Measurements from ENCODE around the gene MPND. TPM values are rescaled to one million over a fixed set of nuclear protein-coding genes. Genes with fewer than 3 reads are reported as not detected.
A peak's percentile ranks its signal among the peaks of the same experiment; 100 is the strongest.

Gene MPND, protein sequence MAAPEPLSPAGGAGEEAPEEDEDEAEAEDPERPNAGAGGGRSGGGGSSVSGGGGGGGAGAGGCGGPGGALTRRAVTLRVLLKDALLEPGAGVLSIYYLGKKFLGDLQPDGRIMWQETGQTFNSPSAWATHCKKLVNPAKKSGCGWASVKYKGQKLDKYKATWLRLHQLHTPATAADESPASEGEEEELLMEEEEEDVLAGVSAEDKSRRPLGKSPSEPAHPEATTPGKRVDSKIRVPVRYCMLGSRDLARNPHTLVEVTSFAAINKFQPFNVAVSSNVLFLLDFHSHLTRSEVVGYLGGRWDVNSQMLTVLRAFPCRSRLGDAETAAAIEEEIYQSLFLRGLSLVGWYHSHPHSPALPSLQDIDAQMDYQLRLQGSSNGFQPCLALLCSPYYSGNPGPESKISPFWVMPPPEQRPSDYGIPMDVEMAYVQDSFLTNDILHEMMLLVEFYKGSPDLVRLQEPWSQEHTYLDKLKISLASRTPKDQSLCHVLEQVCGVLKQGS
- polyA plus RNA-seq (2013, experiment 1 of 4) = 36.6 TPM
- polyA plus RNA-seq (2013, experiment 2 of 4) = 42.0 TPM
- polyA plus RNA-seq (2013, experiment 3 of 4) = 29.8 TPM
- polyA plus RNA-seq (2013, experiment 4 of 4) = 33.9 TPM

DNA sequence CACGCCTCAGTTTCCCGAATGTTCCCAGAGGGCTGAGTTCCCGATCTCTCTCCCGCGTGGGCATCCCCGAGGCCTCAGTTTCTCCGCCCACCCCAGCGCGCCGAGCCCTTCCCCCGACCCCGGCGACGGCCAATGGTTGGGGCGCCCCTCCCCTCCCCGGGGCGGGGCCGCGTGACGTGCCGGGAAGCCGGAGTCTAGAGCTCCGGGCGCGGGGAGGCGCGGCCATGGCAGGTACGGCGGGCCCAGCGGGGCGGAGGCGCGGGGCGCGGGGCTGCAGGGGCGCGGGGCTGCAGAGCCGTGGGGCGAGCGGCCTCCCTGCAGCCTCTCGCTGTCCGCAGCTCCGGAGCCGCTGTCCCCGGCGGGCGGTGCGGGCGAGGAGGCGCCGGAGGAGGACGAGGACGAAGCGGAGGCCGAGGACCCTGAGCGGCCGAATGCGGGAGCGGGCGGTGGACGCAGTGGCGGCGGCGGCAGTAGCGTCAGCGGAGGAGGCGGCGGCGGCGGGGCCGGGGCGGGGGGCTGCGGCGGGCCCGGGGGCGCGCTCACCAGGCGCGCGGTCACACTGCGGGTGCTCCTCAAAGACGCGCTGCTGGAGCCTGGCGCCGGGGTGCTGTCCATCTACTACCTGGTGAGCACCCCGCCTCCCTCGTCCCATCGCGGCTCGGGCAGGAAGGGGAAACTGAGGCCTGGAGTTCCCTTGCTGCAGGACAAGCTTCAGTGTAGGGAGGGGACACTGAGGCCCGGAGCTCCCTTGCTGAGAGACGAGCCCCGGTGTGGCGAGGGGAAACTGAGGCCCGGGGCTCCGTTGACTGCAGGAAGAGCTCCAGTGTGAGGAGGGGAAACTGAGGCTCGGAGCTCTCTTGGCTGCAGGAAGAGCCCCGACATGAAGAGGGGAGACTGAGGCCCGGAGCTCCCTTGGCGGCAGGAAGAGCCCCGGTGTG is at the start of gene MPND:
TSS of gene MPND (plus strand) at position 193 of the 938 bp plus-strand sequence. CDS start at position 225, 32 bp downstream.
- no peaks in the 10 kb centered on the region for H3K9me3 ChIP-seq (ENCODE audit: control insufficient read depth, low read length)
- H3K27ac ChIP-seq (ENCODE audit: insufficient read depth, low read depth, low read length, poor library complexity, severe bottlenecking) = peak within 1 kb of the TSS; percentile 98
- H3K36me3 ChIP-seq (ENCODE audit: control insufficient read depth, insufficient read depth, low read length) = peaks cover 12% of the 10 kb centered on the region
- H3K4me1 ChIP-seq (ENCODE audit: control insufficient read depth, insufficient read depth, low read length) = peaks cover 8% of the 10 kb centered on the region
- H3K4me3 ChIP-seq (ENCODE audit: insufficient read depth, low read depth, low read length) = peak within 1 kb of the TSS; percentile 75
- WGBS, 2 experiments = 7% methylated on average over 101 of the region's 101 CpGs
- no peaks in the 10 kb centered on the region for H3K27me3 ChIP-seq (ENCODE audit: control insufficient read depth, insufficient read depth, low read length, poor library complexity, severe bottlenecking)

DNA sequence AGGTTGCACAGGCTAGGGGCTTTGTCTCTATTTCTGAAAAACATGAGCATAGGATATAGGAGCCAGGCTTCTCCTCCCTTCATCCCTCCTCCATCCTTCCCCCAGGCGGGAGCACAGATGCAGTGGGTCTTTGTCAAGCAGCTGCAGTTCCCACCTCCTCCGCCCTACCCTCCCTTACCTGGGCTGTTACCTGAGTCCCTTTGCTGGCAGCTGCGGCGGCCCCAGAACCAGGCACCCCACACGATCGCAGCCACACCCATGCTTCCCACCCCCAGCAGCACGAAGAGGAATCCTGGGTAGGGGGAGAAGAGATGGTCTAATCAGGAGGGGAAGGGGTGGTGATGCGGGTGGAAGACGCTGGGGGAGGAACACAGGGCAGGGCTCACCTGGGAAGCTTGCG is 49.0 kb upstream of the MPND start:
- Histone ChIP-seq H3K4me1 (ENCODE audit: control insufficient read depth, insufficient read depth, low read length) (peaks cover 11% of the 10 kb centered on the region), H3K4me3 (ENCODE audit: insufficient read depth, low read depth, low read length) (no peak overlapping the region), H3K27me3 (ENCODE audit: control insufficient read depth, insufficient read depth, low read length, poor library complexity, severe bottlenecking) (no peaks in the 10 kb centered on the region), H3K27ac (ENCODE audit: insufficient read depth, low read depth, low read length, poor library complexity, severe bottlenecking) (no peak overlapping the region), H3K9me3 (ENCODE audit: control insufficient read depth, low read length) (no peaks in the 10 kb centered on the region), H3K36me3 (ENCODE audit: control insufficient read depth, insufficient read depth, low read length) (no peaks in the 10 kb centered on the region)
- 63 to 72% methylated on average over 10 of the region's 10 CpGs for WGBS, 2 experiments

DNA sequence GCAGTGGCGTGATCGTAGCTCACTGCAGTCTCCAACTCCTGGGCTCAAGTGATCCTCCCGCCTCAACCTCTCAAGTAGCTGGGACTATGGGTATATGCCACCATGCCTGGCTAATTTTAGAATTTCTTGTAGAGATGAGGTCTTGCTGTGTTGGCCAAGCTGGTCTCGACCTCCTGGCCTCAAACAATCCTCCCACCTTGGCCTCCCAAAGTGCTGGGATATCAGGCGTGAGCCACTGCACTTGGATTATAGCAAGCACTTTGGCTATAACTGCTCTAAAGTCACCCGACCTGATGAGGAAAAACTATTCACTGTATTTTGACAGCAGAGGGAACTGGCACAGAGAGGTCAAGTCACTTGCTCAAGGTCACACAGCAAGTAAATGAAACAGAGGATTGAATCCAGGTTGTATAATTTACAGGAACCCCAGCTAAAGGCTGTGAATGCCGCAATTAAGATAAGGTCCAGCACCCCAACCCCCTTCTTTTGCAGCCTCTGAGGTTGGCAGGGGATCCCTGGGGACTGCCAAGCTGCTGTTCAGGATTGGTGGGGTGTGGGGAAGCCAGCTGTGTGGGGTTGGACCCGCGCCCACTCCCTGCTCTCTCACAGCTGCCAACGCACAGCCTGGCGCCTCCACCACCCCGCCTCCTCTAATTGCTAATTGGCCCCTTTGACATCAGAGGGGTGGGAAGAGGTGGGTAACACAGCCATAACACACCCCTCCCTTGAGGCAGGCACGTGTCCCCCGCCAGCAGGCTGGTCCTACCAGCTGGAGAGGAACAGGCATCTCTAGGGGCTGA is 47.2 kb upstream of the MPND start:
- Histone ChIP-seq H3K36me3 (ENCODE audit: control insufficient read depth, insufficient read depth, low read length) (no peaks in the 10 kb centered on the region), H3K9me3 (ENCODE audit: control insufficient read depth, low read length) (no peaks in the 10 kb centered on the region), H3K27ac (ENCODE audit: insufficient read depth, low read depth, low read length, poor library complexity, severe bottlenecking) (no peak overlapping the region), H3K4me3 (ENCODE audit: insufficient read depth, low read depth, low read length) (no peak overlapping the region), H3K4me1 (ENCODE audit: control insufficient read depth, insufficient read depth, low read length) (peaks cover 6% of the 10 kb centered on the region), H3K27me3 (ENCODE audit: control insufficient read depth, insufficient read depth, low read length, poor library complexity, severe bottlenecking) (no peaks in the 10 kb centered on the region)
- 73 to 75% methylated on average over 14 of the region's 14 CpGs for WGBS, 2 experiments

- Histone ChIP-seq H3K4me1 (ENCODE audit: control insufficient read depth, insufficient read depth, low read length) (peaks cover 4% of the 10 kb centered on the region), H3K27ac (ENCODE audit: insufficient read depth, low read depth, low read length, poor library complexity, severe bottlenecking) (no peak overlapping the region), H3K27me3 (ENCODE audit: control insufficient read depth, insufficient read depth, low read length, poor library complexity, severe bottlenecking) (no peaks in the 10 kb centered on the region), H3K9me3 (ENCODE audit: control insufficient read depth, low read length) (no peaks in the 10 kb centered on the region), H3K4me3 (ENCODE audit: insufficient read depth, low read depth, low read length) (no peak overlapping the region), H3K36me3 (ENCODE audit: control insufficient read depth, insufficient read depth, low read length) (no peaks in the 10 kb centered on the region)
- WGBS, 2 experiments = 84 to 86% methylated on average over 27 of the region's 27 CpGs
Measured at GRCh38 chr19:4297901-4298809, 45.2 kb upstream of the MPND start.

DNA sequence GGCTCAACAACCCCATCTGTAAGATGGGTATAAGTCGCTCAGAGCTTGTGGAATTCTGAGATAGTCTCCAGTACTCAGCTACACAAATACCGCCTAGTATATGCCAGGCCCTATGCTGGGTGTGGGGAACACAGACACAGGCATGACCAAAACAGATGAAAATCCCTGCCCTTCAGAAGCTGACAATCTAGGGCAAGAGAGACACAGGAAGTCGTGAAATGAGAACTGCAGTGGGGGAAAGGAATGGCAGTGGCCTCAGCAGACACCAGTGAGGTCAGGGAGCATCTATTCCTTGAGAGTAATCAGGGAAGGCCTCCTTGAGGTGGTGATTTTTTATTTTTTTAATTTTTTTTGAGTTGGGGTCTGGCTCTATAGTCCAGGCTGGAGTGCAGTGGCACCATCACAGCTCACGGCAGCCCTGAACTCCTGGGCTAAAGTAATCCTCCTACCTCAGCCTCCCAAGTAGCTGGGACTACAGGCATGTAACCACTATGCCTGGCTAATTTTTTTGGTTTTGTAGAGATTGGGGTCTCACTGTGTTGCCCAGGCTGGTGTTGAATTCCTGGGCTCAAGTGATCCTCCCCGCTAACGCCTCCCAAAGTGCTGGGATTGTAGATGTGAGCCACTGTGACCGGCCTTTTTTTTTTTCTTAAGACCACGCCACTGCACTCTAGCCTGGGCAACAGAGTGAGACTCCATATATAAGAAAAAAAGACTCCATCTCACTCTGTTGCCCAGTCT is 44.4 kb upstream of the MPND start:
- H3K9me3 ChIP-seq (ENCODE audit: control insufficient read depth, low read length) = no peaks in the 10 kb centered on the region
- no peaks in the 10 kb centered on the region for H3K36me3 ChIP-seq (ENCODE audit: control insufficient read depth, insufficient read depth, low read length)
- no peak overlapping the region for H3K4me3 ChIP-seq (ENCODE audit: insufficient read depth, low read depth, low read length)
- no peak overlapping the region for H3K27ac ChIP-seq (ENCODE audit: insufficient read depth, low read depth, low read length, poor library complexity, severe bottlenecking)
- WGBS, 2 experiments = 87 to 89% methylated on average over 8 of the region's 8 CpGs
- no peaks in the 10 kb centered on the region for H3K27me3 ChIP-seq (ENCODE audit: control insufficient read depth, insufficient read depth, low read length, poor library complexity, severe bottlenecking)
- H3K4me1 ChIP-seq (ENCODE audit: control insufficient read depth, insufficient read depth, low read length) = peaks cover 4% of the 10 kb centered on the region

DNA sequence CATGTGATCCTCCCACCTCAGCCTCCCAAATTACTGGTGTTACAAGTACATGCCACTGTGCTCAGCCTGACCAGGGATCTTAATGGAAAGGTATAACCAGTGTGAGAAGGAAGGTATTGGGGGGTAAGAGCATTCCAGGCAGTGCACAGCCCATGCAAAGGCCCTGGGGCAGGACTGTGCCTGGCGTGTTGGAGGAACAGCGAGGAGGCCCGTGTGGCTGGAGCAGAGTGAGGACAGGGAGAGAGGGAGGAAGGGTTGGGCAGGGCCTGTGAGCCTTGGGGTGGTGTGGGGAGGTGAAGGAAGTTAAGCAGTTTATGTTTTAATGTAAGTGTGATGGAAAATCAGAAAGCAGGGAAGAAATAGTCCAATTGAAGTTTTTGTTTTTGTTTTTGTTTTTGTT is 42.8 kb upstream of the MPND start:
- WGBS, 2 experiments = 94 to 95% methylated on average over 3 of the region's 3 CpGs
- no peaks in the 10 kb centered on the region for H3K27me3 ChIP-seq (ENCODE audit: control insufficient read depth, insufficient read depth, low read length, poor library complexity, severe bottlenecking)

GRCh38 chr19:4301590-4302242 is 41.6 kb upstream of the MPND start:
- peaks cover 4% of the 10 kb centered on the region for H3K36me3 ChIP-seq (ENCODE audit: control insufficient read depth, insufficient read depth, low read length)
- no peak overlapping the region for H3K4me3 ChIP-seq (ENCODE audit: insufficient read depth, low read depth, low read length)
- H3K27ac ChIP-seq (ENCODE audit: insufficient read depth, low read depth, low read length, poor library complexity, severe bottlenecking) = no peak overlapping the region
- peaks cover 4% of the 10 kb centered on the region for H3K4me1 ChIP-seq (ENCODE audit: control insufficient read depth, insufficient read depth, low read length)
- WGBS, 2 experiments = 52 to 54% methylated on average over 11 to 13 of the region's 13 CpGs
- no peaks in the 10 kb centered on the region for H3K27me3 ChIP-seq (ENCODE audit: control insufficient read depth, insufficient read depth, low read length, poor library complexity, severe bottlenecking)
- no peaks in the 10 kb centered on the region for H3K9me3 ChIP-seq (ENCODE audit: control insufficient read depth, low read length)

More for the DNA sequence above, 42.8 kb upstream of the MPND start:
- Histone ChIP-seq H3K4me3 (ENCODE audit: insufficient read depth, low read depth, low read length) (no peak overlapping the region), H3K36me3 (ENCODE audit: control insufficient read depth, insufficient read depth, low read length) (no peaks in the 10 kb centered on the region), H3K27ac (ENCODE audit: insufficient read depth, low read depth, low read length, poor library complexity, severe bottlenecking) (no peak overlapping the region), H3K9me3 (ENCODE audit: control insufficient read depth, low read length) (no peaks in the 10 kb centered on the region), H3K4me1 (ENCODE audit: control insufficient read depth, insufficient read depth, low read length) (peaks cover 4% of the 10 kb centered on the region)

DNA sequence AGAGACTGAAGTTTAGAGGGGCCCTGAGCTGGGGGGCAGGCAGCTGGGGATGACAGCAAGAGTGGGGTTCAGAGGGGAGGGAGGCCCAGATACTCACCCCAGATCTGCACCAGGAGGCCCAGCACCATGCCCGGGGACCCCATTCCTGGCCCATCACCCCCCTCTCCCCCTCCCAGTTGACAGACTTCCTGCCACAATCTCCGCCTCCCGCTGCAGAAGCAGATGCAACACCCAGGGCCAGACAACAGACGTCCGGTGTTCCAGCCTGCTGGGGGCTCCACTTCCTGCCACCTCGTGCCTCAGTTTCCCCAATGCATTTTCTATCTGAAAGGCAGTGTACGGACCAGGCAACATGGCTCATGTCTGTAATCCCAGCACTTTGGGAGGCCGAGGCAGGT is 41.1 kb upstream of the MPND start, which contains the start of gene TMIGD2:
TSS of gene TMIGD2 (minus strand) at position 147 of the 398 bp plus-strand sequence. CDS start at position 143, 4 bp downstream.
- Histone ChIP-seq H3K4me1 (ENCODE audit: control insufficient read depth, insufficient read depth, low read length) (peaks cover 4% of the 10 kb centered on the region), H3K36me3 (ENCODE audit: control insufficient read depth, insufficient read depth, low read length) (peaks cover 4% of the 10 kb centered on the region), H3K9me3 (ENCODE audit: control insufficient read depth, low read length) (no peaks in the 10 kb centered on the region), H3K27ac (ENCODE audit: insufficient read depth, low read depth, low read length, poor library complexity, severe bottlenecking) (no peak within 1 kb of the TSS), H3K4me3 (ENCODE audit: insufficient read depth, low read depth, low read length) (no peak within 1 kb of the TSS), H3K27me3 (ENCODE audit: control insufficient read depth, insufficient read depth, low read length, poor library complexity, severe bottlenecking) (no peaks in the 10 kb centered on the region)
- WGBS, 2 experiments = 85 to 86% methylated on average over 8 of the region's 8 CpGs
